BJ (cell line): Measurements from ENCODE around the gene SPTLC3. TPM values are rescaled to one million over a fixed set of nuclear protein-coding genes. Genes with fewer than 3 reads are reported as not detected.

Experiments used
- CTCF ChIA-PET: fragments of 350-600 bp; formaldehyde crosslinking; extraction: SDS; loops from one replicate; lab custom pipeline; 2021; ENCODE audit warnings: antibody characterized with exemption, inconsistent platforms; lab: Yijun Ruan, JAX
- POLR2A ChIA-PET: fragments of 300-600 bp; sonication (Branson Sonifier 250); formaldehyde crosslinking; extraction: SDS; loops from one replicate; lab custom pipeline; 2021; ENCODE audit warnings: antibody characterized with exemption; lab: Charles Lee
- DNase-seq: peaks from one replicate; pipeline ENCODE4 v3.0.0-alpha.2; 2011; ENCODE audit warnings: low read depth
- H3K27me3 ChIP-seq: 2 replicates; pipeline ENCODE4 v1.6.0; 2011; ENCODE audit warnings: low read length; ENCODE audit not compliant: control insufficient read depth, insufficient read depth
- H3K36me3 ChIP-seq: 2 replicates; pipeline ENCODE4 v1.5.1; 2011; ENCODE audit warnings: low read length; ENCODE audit not compliant: control insufficient read depth, insufficient read depth
- H3K4me3 ChIP-seq: 2 replicates; pipeline ENCODE4 v1.5.1; 2011; ENCODE audit warnings: low read depth, mild to moderate bottlenecking, control low read depth, low read length
- polyA plus RNA-seq: library from polyadenylated mRNA; depleted of rRNA; stranded (reverse); fragments of >200 nt; gene quantifications from 2 replicates; pipeline ENCODE4 v1.2.3, GENCODE V29; 2011
- TF ChIP-seq, protein P1 (sequence below): IDR thresholded peaks from 2 replicates; pipeline ENCODE4 v1.5.1; 2011; ENCODE audit warnings: low read depth, mild to moderate bottlenecking, control low read depth, inconsistent platforms, low read length, moderate library complexity; ENCODE audit not compliant: insufficient read depth

SPTLC3 gene
- polyA plus RNA-seq, 1 experiment, result 0.27 TPM

- H3K36me3 ChIP-seq, result no peaks in the 10 kb centered on the region
- no peak for DNase-seq
- POLR2A ChIA-PET, result no interaction called here
- no peak overlapping the region for H3K4me3 ChIP-seq
- H3K27me3 ChIP-seq, result no peaks in the 10 kb centered on the region
- CTCF ChIA-PET, result no interaction called here
- TF ChIP-seq, protein P1, sequence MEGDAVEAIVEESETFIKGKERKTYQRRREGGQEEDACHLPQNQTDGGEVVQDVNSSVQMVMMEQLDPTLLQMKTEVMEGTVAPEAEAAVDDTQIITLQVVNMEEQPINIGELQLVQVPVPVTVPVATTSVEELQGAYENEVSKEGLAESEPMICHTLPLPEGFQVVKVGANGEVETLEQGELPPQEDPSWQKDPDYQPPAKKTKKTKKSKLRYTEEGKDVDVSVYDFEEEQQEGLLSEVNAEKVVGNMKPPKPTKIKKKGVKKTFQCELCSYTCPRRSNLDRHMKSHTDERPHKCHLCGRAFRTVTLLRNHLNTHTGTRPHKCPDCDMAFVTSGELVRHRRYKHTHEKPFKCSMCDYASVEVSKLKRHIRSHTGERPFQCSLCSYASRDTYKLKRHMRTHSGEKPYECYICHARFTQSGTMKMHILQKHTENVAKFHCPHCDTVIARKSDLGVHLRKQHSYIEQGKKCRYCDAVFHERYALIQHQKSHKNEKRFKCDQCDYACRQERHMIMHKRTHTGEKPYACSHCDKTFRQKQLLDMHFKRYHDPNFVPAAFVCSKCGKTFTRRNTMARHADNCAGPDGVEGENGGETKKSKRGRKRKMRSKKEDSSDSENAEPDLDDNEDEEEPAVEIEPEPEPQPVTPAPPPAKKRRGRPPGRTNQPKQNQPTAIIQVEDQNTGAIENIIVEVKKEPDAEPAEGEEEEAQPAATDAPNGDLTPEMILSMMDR, result no peak
These were observed 26.8 kb downstream of the SPTLC3 start for GRCh38 chr20:13035399-13036152.

DNA sequence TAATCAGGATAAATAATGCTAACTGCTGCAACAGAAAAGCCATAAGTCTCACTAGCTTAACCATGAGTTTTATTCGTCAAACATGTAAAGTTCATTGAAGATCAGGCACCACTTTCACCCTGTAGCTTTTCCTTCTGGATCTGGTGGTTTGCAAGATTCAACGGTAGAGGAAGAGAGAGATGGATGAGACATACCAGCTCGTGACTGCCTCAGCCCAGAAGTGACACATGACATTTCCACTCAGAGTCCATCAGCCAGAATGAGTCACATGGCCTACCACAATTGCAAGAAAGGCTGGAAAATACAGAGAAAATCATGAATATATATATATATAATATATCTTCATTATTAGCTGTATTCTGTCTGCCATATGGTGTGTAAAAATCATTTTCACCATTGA, 29.0 kb downstream of the SPTLC3 start:
- ChIA-PET POLR2A (no interaction called here), CTCF (no interaction called here)
- Histone ChIP-seq H3K36me3 (no peaks in the 10 kb centered on the region), H3K27me3 (no peaks in the 10 kb centered on the region), H3K4me3 (no peak overlapping the region)
- TF ChIP-seq, protein P1, result no peak
- DNase-seq, result no peak

- POLR2A ChIA-PET, result no interaction called here
- no peak for DNase-seq
- TF ChIP-seq, protein P1, result no peak
- Histone ChIP-seq H3K4me3 (no peak overlapping the region), H3K27me3 (no peaks in the 10 kb centered on the region), H3K36me3 (no peaks in the 10 kb centered on the region)
- CTCF ChIA-PET, result interaction anchor here (0.9 to 1.1 kb wide), 2 partner anchors 11 to 72 kb away, joined by 3 read pairs; no protein-coding TSS in a partner anchor
These were observed 33.0 kb downstream of the SPTLC3 start for GRCh38 chr20:13041574-13042457.

GRCh38 chr20:13042458-13042794, 33.7 kb downstream of the SPTLC3 start:
- Histone ChIP-seq H3K27me3 (no peaks in the 10 kb centered on the region), H3K36me3 (no peaks in the 10 kb centered on the region), H3K4me3 (no peak overlapping the region)
- ChIA-PET CTCF (interaction anchor here (1.1 kb wide), 1 partner anchor 72 kb away, joined by 3 read pairs; no protein-coding TSS in a partner anchor), POLR2A (no interaction called here)
- no peak for DNase-seq
- TF ChIP-seq, protein P1, result no peak

- H3K27me3 ChIP-seq, result no peaks in the 10 kb centered on the region
- ChIA-PET POLR2A (no interaction called here), CTCF (no interaction called here)
- H3K36me3 ChIP-seq, result no peaks in the 10 kb centered on the region
- TF ChIP-seq, protein P1, result no peak
- H3K4me3 ChIP-seq, result no peak overlapping the region
- no peak for DNase-seq
These were observed 37.6 kb downstream of the SPTLC3 start for GRCh38 chr20:13046409-13046808.
